Mucosa of descending colon (tissue), 3 donors: Measurements from ENCODE around the gene KCNS3. TPM values are rescaled to one million over a fixed set of nuclear protein-coding genes. Genes with fewer than 3 reads are reported as not detected.

Experiments
- ATAC-seq: fragments of 200-7000 bp; cut with Tn5 transposase; one replicate; pipeline ENCODE4 v1.9.1; 2020; ENCODE audit warnings: mild to moderate bottlenecking, moderate library complexity
- DNase-seq, 3 donors: peaks; one replicate each; pipeline ENCODE4 v3.0.0-alpha.2; 2020
- H3K36me3 ChIP-seq: fragments of 200-600 bp; one replicate; pipeline ENCODE4 v1.8.0; 2021; ENCODE audit warnings: low read depth, mild to moderate bottlenecking
- H3K4me1 ChIP-seq: fragments of 200-600 bp; one replicate; pipeline ENCODE4 v1.8.0; 2021; ENCODE audit warnings: low read depth, mild to moderate bottlenecking
- H3K4me3 ChIP-seq: fragments of 200-600 bp; one replicate; pipeline ENCODE4 v1.8.0; 2021; ENCODE audit warnings: mild to moderate bottlenecking
- H3K9me3 ChIP-seq: fragments of 200-600 bp; one replicate; pipeline ENCODE4 v1.8.0; 2021; ENCODE audit warnings: mild to moderate bottlenecking
- CTCF ChIP-seq: fragments of 200-600 bp; IDR thresholded peaks from one replicate; pipeline ENCODE4 v1.8.0; 2022; ENCODE audit warnings: antibody characterized with exemption, mild to moderate bottlenecking
- intact Hi-C, 2 donors: fragments of 100-400 bp; cut with DNase I in 1 of 2; cut with micrococcal nuclease in 1 of 2; formaldehyde crosslinking; loops; one replicate each; pipeline versions ENCODE4 v1.11.0 to v1.11.1; 2022; cut with DNase I, micrococcal nuclease
- total RNA-seq, 3 donors: library from RNA; stranded (reverse); fragmentation: NEBNext Ultra II Directional in 2 of 3; extraction: Animal tissue kit (Norgen Biotek cat#: 25700) in 2 of 3; gene quantifications; one replicate each; pipeline versions ENCODE4 v1.2.1 to v1.2.4, GENCODE V29; 2021 to 2023
- donor health status: DM: no; HTN: no; CAD: no; lungs with moderate emphysema.
- donor health status: DM: no; HTN: no; CAD: no.
- donor health status: DM: no; HTN: yes; CAD: no.

Gene KCNS3
- total RNA-seq, 3 donors from 2014 or later, result 4.9 to 21.6 (median 16.8) TPM

- DNase-seq, result no peak
Measured at GRCh38 chr2:17864676-17865075, 13.8 kb upstream of the KCNS3 start.

GRCh38 chr2:17867133-17867532 lies 11.3 kb upstream of the KCNS3 start:
- DNase-seq, result no peak
- no peak for TF ChIP-seq CTCF
- intact Hi-C loops, result no loop called here
- Histone ChIP-seq H3K9me3 (no peaks in the 10 kb centered on the region), H3K36me3 (no peaks in the 10 kb centered on the region), H3K4me3 (no peak overlapping the region), H3K4me1 (no peaks in the 10 kb centered on the region)
- no peak for ATAC-seq

More at GRCh38 chr2:17864676-17865075, 13.8 kb upstream of the KCNS3 start:
- Histone ChIP-seq H3K9me3 (no peaks in the 10 kb centered on the region), H3K4me3 (no peak overlapping the region), H3K4me1 (no peaks in the 10 kb centered on the region), H3K36me3 (no peaks in the 10 kb centered on the region)
- no peak for TF ChIP-seq CTCF
- no peak for ATAC-seq
- intact Hi-C loops, result no loop called here

- no peaks in the 10 kb centered on the region for H3K36me3 ChIP-seq
- H3K9me3 ChIP-seq, result no peaks in the 10 kb centered on the region
- no peak for TF ChIP-seq CTCF
- intact Hi-C loops, result no loop called here
- no peaks in the 10 kb centered on the region for H3K4me1 ChIP-seq
- DNase-seq (no peak), ATAC-seq (no peak)
- H3K4me3 ChIP-seq, result no peak overlapping the region
Measured at GRCh38 chr2:17869128-17869527, 9.3 kb upstream of the KCNS3 start.

GRCh38 chr2:17871639-17872038 lies 6.8 kb upstream of the KCNS3 start:
- intact Hi-C loops, result no loop called here
- no peaks in the 10 kb centered on the region for H3K4me1 ChIP-seq
- ATAC-seq, result no peak
- no peaks in the 10 kb centered on the region for H3K36me3 ChIP-seq
- no peaks in the 10 kb centered on the region for H3K9me3 ChIP-seq
- no peak for DNase-seq
- H3K4me3 ChIP-seq, result no peak overlapping the region
- no peak for TF ChIP-seq CTCF

- Histone ChIP-seq H3K4me3 (no peak overlapping the region), H3K36me3 (no peaks in the 10 kb centered on the region), H3K4me1 (peaks cover 7% of the 10 kb centered on the region), H3K9me3 (no peaks in the 10 kb centered on the region)
- ATAC-seq (no peak), DNase-seq (no peak)
- TF ChIP-seq CTCF, result no peak
- intact Hi-C loops, result no loop called here
Measured at GRCh38 chr2:17873021-17873420, 5.4 kb upstream of the KCNS3 start.

- peaks cover 8% of the 10 kb centered on the region for H3K4me1 ChIP-seq
- H3K9me3 ChIP-seq, result no peaks in the 10 kb centered on the region
- no peak for ATAC-seq
- TF ChIP-seq CTCF, result no peak
- intact Hi-C loops, result no loop called here
- DNase-seq, result no peak
- H3K36me3 ChIP-seq, result no peaks in the 10 kb centered on the region
- no peak overlapping the region for H3K4me3 ChIP-seq
Measured at GRCh38 chr2:17876590-17876989, 1.9 kb upstream of the KCNS3 start.
